Adrenal gland (tissue), 5 donors: Measurements from ENCODE around the gene MTF1.

ENCODE experiments used
- POLR2A ChIP-seq, 2 donors: fragments of 450-650 bp; IDR thresholded peaks; one replicate each; pipeline ENCODE4 v1.6.1; 2017; ENCODE audit warnings: antibody characterized with exemption in 2 of 2, mild to moderate bottlenecking in 2 of 2, moderate library complexity in 1 of 2
- TF ChIP-seq, protein P1 (sequence below), 6 experiments: fragments of 450-650 bp in 4 of 6; fragments of 200-600 bp in 2 of 6; sonication (generic) in 1 of 6; IDR thresholded peaks; 1 replicate in 5 of 6; 2 replicates in 1 of 6; pipeline versions ENCODE4 v1.5.1 to v1.8.0; 2016 to 2021; ENCODE audit warnings: antibody characterized with exemption in 6 of 6, mild to moderate bottlenecking in 2 of 6, moderate library complexity in 1 of 6
- donor health status: DM: no; HTN: no; CAD: no.

- TF ChIP-seq, protein P1, sequence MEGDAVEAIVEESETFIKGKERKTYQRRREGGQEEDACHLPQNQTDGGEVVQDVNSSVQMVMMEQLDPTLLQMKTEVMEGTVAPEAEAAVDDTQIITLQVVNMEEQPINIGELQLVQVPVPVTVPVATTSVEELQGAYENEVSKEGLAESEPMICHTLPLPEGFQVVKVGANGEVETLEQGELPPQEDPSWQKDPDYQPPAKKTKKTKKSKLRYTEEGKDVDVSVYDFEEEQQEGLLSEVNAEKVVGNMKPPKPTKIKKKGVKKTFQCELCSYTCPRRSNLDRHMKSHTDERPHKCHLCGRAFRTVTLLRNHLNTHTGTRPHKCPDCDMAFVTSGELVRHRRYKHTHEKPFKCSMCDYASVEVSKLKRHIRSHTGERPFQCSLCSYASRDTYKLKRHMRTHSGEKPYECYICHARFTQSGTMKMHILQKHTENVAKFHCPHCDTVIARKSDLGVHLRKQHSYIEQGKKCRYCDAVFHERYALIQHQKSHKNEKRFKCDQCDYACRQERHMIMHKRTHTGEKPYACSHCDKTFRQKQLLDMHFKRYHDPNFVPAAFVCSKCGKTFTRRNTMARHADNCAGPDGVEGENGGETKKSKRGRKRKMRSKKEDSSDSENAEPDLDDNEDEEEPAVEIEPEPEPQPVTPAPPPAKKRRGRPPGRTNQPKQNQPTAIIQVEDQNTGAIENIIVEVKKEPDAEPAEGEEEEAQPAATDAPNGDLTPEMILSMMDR (IDR thresholded peaks at IDR 0.05), result no peak
- no peak for TF ChIP-seq POLR2A (IDR thresholded peaks at IDR 0.05)
These were observed 12.6 kb downstream of the MTF1 start for GRCh38 chr1:37846647-37847339.
